GM12878 (cell line): Measurements from ENCODE around the gene DNAH9. TPM values are rescaled to one million over a fixed set of nuclear protein-coding genes. Genes with fewer than 3 reads are reported as not detected.

Source experiments
- EP300 ChIP-seq, 2 experiments: fragments of 150-350 bp in 1 of 2; IDR thresholded peaks; 2 replicates each; pipeline ENCODE4 v1.6.1; 2011 to 2012; ENCODE audit warnings: low read depth in 2 of 2, low read length in 2 of 2, borderline replicate concordance in 1 of 2, improper control_type of control experiment in 1 of 2, inconsistent platforms in 1 of 2; ENCODE audit not compliant: control insufficient read depth in 1 of 2
- ETV6 ChIP-seq, 2 experiments: fragments of 450-650 bp in 1 of 2; IDR thresholded peaks in 1 of 2; conservative IDR thresholded peaks in 1 of 2; 2 replicates each; pipeline ENCODE4 v1.6.1; 2014; ENCODE audit warnings: antibody characterized with exemption in 1 of 2, borderline replicate concordance in 1 of 2, low read depth in 1 of 2, mild to moderate bottlenecking in 1 of 2, moderate library complexity in 1 of 2
- EZH2 ChIP-seq: IDR thresholded peaks from 2 replicates; pipeline ENCODE4 v1.6.1; 2012; ENCODE audit warnings: low read depth, mild to moderate bottlenecking, control low read depth, inconsistent platforms, low read length, borderline replicate concordance; ENCODE audit not compliant: control insufficient read depth
- IRF4 ChIP-seq: IDR thresholded peaks from 2 replicates; pipeline ENCODE4 v1.6.1; 2011; ENCODE audit warnings: low read depth, low read length
- RCOR1 ChIP-seq: conservative IDR thresholded peaks from 2 replicates; pipeline ENCODE4 v1.6.1; 2012; ENCODE audit warnings: low read depth, low read length, improper control_type of control experiment
- ZSCAN29 ChIP-seq: fragments of 450-650 bp; IDR thresholded peaks from 2 replicates; pipeline ENCODE4 v1.6.1; 2017; ENCODE audit warnings: mild to moderate bottlenecking, moderate library complexity
- polyA plus RNA-seq, 11 experiments: library from polyadenylated mRNA; depleted of rRNA in 4 of 11; unstranded in 6 of 11; stranded (reverse) in 5 of 11; fragments of >200 nt; fragmentation: Nextera tagmentation in 4 of 11; fragmentation: Illumina TruSeq in 1 of 11; extraction: Ambion mirVana in 4 of 11; extraction: Trizol in 1 of 11; gene quantifications; 1 replicate in 1 of 11; 2 replicates in 10 of 11; pipeline versions ENCODE4 v1.2.1 to v1.2.3, GENCODE V29; 2011 to 2016; ENCODE audit warnings: inconsistent platforms in 2 of 11, missing spikeins in 2 of 11, low read depth in 1 of 11
- total RNA-seq, 4 experiments: library from RNA; depleted of rRNA in 3 of 4; stranded (reverse); fragments of >200 nt in 3 of 4; fragmentation: Illumina TruSeq in 1 of 4; extraction: Trizol in 1 of 4; gene quantifications; 2 replicates each; pipeline versions ENCODE4 v1.2.1 to v1.2.3, GENCODE V29; 2013 to 2021
- TF ChIP-seq, protein P1 (sequence below): fragments of 450-650 bp; IDR thresholded peaks from 2 replicates; pipeline ENCODE4 v1.6.1; 2017; ENCODE audit warnings: mild to moderate bottlenecking, moderate library complexity
- TF ChIP-seq, protein P2 (sequence below): IDR thresholded peaks from 2 replicates; pipeline ENCODE4 v1.6.1; 2012; ENCODE audit warnings: low read depth, low read length, improper control_type of control experiment

Gene DNAH9
- total and polyA plus RNA-seq, 10 of the 15 experiments (the other 5 are each of a cell fraction or from before 2014, with no cell fraction given) = 0.10 to 0.40 (median 0.19) TPM; not detected in 7

DNA sequence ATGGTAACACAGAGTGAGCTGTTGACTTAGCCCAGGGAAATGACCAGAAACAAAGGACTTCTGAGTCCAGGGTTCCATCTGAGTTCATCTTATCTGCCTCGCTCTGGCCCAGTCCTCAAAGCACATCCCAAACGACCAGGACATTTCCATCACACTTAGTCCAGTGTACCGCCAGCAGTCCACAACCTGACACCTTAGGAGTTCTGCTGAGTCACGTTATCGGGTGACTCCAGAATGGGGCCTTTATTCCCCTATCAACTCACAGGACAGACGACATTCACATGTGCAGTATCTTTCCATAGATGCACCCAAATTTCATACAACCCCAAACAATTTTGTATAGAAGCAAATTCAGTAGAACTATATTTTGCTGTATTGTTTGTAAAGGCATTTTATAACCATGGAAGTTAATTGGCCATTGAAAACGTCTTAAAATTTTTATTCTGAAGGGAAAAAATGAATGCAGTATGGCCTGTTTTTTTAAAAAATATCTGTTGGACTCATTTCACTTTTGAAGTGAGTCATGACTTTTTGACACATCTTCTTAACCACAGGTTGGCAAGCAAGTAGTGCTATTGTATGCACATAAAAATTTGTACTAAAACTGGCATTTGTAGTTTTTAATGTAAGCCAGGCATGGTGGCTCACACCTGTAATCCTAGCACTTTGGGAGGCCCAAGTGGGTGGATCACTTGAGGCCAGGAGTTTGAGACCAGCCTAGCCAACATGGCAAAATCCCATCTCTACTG is 352.7 kb downstream of the DNAH9 start (continued):
- TF ChIP-seq, protein P1, sequence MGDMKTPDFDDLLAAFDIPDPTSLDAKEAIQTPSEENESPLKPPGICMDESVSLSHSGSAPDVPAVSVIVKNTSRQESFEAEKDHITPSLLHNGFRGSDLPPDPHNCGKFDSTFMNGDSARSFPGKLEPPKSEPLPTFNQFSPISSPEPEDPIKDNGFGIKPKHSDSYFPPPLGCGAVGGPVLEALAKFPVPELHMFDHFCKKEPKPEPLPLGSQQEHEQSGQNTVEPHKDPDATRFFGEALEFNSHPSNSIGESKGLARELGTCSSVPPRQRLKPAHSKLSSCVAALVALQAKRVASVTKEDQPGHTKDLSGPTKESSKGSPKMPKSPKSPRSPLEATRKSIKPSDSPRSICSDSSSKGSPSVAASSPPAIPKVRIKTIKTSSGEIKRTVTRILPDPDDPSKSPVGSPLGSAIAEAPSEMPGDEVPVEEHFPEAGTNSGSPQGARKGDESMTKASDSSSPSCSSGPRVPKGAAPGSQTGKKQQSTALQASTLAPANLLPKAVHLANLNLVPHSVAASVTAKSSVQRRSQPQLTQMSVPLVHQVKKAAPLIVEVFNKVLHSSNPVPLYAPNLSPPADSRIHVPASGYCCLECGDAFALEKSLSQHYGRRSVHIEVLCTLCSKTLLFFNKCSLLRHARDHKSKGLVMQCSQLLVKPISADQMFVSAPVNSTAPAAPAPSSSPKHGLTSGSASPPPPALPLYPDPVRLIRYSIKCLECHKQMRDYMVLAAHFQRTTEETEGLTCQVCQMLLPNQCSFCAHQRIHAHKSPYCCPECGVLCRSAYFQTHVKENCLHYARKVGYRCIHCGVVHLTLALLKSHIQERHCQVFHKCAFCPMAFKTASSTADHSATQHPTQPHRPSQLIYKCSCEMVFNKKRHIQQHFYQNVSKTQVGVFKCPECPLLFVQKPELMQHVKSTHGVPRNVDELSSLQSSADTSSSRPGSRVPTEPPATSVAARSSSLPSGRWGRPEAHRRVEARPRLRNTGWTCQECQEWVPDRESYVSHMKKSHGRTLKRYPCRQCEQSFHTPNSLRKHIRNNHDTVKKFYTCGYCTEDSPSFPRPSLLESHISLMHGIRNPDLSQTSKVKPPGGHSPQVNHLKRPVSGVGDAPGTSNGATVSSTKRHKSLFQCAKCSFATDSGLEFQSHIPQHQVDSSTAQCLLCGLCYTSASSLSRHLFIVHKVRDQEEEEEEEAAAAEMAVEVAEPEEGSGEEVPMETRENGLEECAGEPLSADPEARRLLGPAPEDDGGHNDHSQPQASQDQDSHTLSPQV = no peak
- no peak for TF ChIP-seq ZSCAN29
- no peak for TF ChIP-seq IRF4
- TF ChIP-seq RCOR1 = no peak
- TF ChIP-seq EP300 (IDR thresholded peaks at IDR 0.05; ENCODE audit: borderline replicate concordance in 1 of 2, control insufficient read depth in 1 of 2, low read depth in 2 of 2, low read length in 2 of 2) = no peak
- TF ChIP-seq EZH2 = no peak
- TF ChIP-seq, protein P2, sequence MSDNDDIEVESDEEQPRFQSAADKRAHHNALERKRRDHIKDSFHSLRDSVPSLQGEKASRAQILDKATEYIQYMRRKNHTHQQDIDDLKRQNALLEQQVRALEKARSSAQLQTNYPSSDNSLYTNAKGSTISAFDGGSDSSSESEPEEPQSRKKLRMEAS = no peak
- no peak for TF ChIP-seq ETV6 (conservative IDR thresholded peaks at IDR 0.05 in 1 of 2, IDR thresholded peaks at IDR 0.05 in 1 of 2; ENCODE audit: borderline replicate concordance in 1 of 2, low read depth in 1 of 2)
